ENCODE results near the gene CLCA2.

The CLCA2 gene

DNA sequence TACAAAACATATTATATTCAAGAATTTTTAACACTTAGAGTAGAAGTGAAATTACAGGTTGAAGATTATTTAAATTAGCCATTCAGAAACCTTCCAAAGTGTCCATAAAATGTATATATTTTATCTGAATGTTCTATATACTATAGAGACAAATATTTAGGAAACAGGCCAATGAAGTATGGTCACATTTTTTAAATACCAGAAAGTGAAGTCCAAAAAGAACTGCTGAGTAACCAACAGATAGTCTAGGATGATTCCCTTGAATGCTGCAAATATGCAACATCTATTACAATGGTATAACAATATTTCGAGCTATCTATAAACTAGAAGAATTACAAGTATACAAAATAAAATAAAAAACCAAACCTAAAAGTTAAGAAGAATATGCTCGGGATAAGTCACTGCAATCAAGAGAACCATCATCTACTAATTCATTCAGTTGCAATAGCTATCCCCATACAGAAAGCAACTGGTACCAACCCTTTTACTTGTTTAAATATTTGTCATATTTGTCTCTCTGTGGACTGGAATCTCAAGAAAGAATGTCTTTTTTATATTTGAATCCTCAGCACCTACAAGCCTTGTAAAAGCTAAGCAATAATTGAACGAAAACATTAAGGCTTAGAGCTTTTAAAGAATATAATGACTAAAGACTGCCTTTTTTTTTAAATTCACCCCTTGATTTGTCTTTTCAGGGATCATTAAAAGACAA is 35.9 kb upstream of the CLCA2 start:
- no peak overlapping the region for H3K4me3 ChIP-seq
- H3K27ac ChIP-seq: no peak overlapping the region
- DNase-seq (ENCODE audit: low read depth, low spot score): no peak
- no peak overlapping the region for H3K9ac ChIP-seq (ENCODE audit: insufficient read length)
- no peaks in the 10 kb centered on the region for H3K36me3 ChIP-seq (ENCODE audit: insufficient read depth, low read length)
- no peaks in the 10 kb centered on the region for H3K9me3 ChIP-seq (ENCODE audit: low read depth, low read length)
- TF ChIP-seq POLR2AphosphoS5 (IDR thresholded peaks at IDR 0.05; ENCODE audit: borderline replicate concordance, low read depth, low read length) (no peak), EZH2 (IDR thresholded peaks at IDR 0.05) (no peak), FOXP2 (optimal IDR thresholded peaks at IDR 0.05; ENCODE audit: control extremely low read depth, extremely low read length, insufficient read depth) (no peak)

GRCh38 chr1:86388777-86389176 is 35.2 kb upstream of the CLCA2 start:
- no peak overlapping the region for H3K4me3 ChIP-seq
- no peaks in the 10 kb centered on the region for H3K9me3 ChIP-seq (ENCODE audit: low read depth, low read length)
- no peak for DNase-seq (ENCODE audit: low read depth, low spot score)
- no peaks in the 10 kb centered on the region for H3K36me3 ChIP-seq (ENCODE audit: insufficient read depth, low read length)
- no peak overlapping the region for H3K27ac ChIP-seq
- no peak overlapping the region for H3K9ac ChIP-seq (ENCODE audit: insufficient read length)
- TF ChIP-seq POLR2AphosphoS5 (IDR thresholded peaks at IDR 0.05; ENCODE audit: borderline replicate concordance, low read depth, low read length) (no peak), FOXP2 (optimal IDR thresholded peaks at IDR 0.05; ENCODE audit: control extremely low read depth, extremely low read length, insufficient read depth) (no peak), EZH2 (IDR thresholded peaks at IDR 0.05) (no peak)

- Histone ChIP-seq H3K27ac (no peak overlapping the region), H3K9me3 (ENCODE audit: low read depth, low read length) (no peaks in the 10 kb centered on the region), H3K4me3 (no peak overlapping the region), H3K9ac (ENCODE audit: insufficient read length) (no peak overlapping the region), H3K36me3 (ENCODE audit: insufficient read depth, low read length) (no peaks in the 10 kb centered on the region)
- no peak for DNase-seq (ENCODE audit: low read depth, low spot score)
- TF ChIP-seq POLR2AphosphoS5 (IDR thresholded peaks at IDR 0.05; ENCODE audit: borderline replicate concordance, low read depth, low read length) (no peak), FOXP2 (optimal IDR thresholded peaks at IDR 0.05; ENCODE audit: control extremely low read depth, extremely low read length, insufficient read depth) (no peak), EZH2 (IDR thresholded peaks at IDR 0.05) (no peak)
Measured at GRCh38 chr1:86389307-86389706, 34.7 kb upstream of the CLCA2 start.

DNA sequence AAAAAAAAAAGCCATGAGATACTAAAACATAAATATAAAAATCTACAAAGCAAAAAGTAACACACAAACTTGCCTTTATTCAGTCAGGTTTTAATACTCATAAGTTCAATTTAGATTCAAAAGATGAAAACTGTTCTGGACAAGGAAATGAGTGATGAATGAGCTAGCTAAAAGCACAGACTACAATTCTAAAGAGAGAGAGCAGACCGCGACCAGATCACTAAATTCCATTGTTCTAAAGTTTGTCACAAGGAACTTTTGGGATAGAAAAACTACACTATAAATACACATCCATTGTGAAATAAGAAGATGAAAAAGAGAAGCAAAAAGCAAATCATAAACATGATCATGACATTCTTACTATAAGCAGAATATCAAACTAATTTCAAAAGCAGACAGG is 29.6 kb upstream of the CLCA2 start:
- no peaks in the 10 kb centered on the region for H3K36me3 ChIP-seq (ENCODE audit: insufficient read depth, low read length)
- TF ChIP-seq EZH2 (IDR thresholded peaks at IDR 0.05) (no peak), POLR2AphosphoS5 (IDR thresholded peaks at IDR 0.05; ENCODE audit: borderline replicate concordance, low read depth, low read length) (no peak), FOXP2 (optimal IDR thresholded peaks at IDR 0.05; ENCODE audit: control extremely low read depth, extremely low read length, insufficient read depth) (no peak)
- no peak overlapping the region for H3K4me3 ChIP-seq
- H3K9me3 ChIP-seq (ENCODE audit: low read depth, low read length): no peaks in the 10 kb centered on the region
- DNase-seq (ENCODE audit: low read depth, low spot score): no peak
- no peak overlapping the region for H3K27ac ChIP-seq
- H3K9ac ChIP-seq (ENCODE audit: insufficient read length): no peak overlapping the region

DNA sequence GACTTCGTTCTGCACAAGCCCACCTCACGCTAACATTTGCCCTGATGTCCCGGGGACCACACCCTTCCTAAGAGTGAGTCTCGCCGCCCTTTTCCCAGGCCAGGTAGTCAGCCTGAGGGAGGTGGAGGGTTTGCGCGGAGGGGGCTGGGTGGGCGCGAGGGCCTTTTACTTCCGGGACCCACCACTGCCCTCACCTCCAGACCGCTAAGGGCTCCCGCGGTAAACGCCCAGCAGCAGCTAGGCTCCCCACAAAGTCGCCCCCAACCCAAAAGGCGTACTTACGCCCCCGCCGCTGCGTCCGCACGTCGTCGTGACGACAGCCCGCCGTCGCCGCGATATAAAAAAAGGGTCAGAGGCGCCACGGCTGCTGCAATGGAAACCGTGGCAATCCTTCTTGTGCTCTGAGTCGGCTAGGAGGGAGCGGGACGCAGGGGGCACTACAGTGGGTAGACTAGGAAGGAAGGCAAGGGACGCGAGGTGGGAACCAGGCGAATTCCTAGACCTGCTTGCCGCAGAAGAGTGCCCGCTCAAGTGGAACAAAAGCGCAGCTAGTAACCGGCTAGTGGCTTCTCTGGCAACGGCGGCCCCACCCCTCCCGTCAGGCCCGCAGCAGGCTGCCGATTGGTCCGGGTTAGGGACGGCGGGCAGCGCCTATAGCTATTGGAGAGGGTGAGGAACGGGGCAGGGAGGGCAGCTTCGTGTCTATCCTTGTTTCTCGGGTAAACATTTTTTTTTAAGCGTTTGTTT is 28.0 kb upstream of the CLCA2 start, which contains the start of gene ODF2L:
Gene ODF2L, minus strand, starts transcription at position 573 of the 747 bp plus-strand sequence. CDS start 9,296 bp downstream, outside the sequence.
- no peaks in the 10 kb centered on the region for H3K9me3 ChIP-seq (ENCODE audit: low read depth, low read length)
- no peaks in the 10 kb centered on the region for H3K36me3 ChIP-seq (ENCODE audit: insufficient read depth, low read length)
- H3K4me3 ChIP-seq: peak within 1 kb of the TSS; percentile 99
- H3K9ac ChIP-seq (ENCODE audit: insufficient read length): peak within 1 kb of the TSS; percentile 81
- H3K27ac ChIP-seq: peak within 1 kb of the TSS; percentile 46; the same call in 1 of the 2 replicates
- DNase-seq (ENCODE audit: low read depth, low spot score): peak; percentile 18
- TF ChIP-seq POLR2AphosphoS5 (IDR thresholded peaks at IDR 0.05; ENCODE audit: borderline replicate concordance, low read depth, low read length) (peak; percentile 95), FOXP2 (optimal IDR thresholded peaks at IDR 0.05; ENCODE audit: control extremely low read depth, extremely low read length, insufficient read depth) (no peak)

DNA sequence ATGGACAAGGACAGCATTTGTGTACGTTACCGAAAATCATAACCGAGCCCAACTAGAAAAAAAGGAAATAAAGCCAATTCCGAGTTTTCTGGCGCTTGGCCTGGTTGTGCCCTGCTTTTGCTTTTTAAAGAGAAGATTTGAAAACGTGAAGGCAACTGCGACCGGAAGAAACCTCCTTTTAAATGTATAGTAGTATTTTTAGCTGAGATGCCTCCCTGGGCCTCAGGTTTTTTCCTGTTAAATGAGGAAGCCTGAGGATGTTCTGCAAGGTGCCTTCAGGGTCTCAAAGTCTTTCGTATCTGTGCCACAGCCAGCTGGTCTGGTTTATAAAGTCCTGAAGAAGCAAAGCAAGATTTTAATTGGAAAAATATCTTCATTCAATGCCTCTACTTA is 27.5 kb upstream of the CLCA2 start:
- Histone ChIP-seq H3K36me3 (ENCODE audit: insufficient read depth, low read length) (no peaks in the 10 kb centered on the region), H3K4me3 (peak overlapping the region; percentile 99), H3K9ac (ENCODE audit: insufficient read length) (peak overlapping the region; percentile 81), H3K9me3 (ENCODE audit: low read depth, low read length) (no peaks in the 10 kb centered on the region), H3K27ac (0 out of 2 replicates have a peak overlapping the region, but pooled peaks have one; percentile 25)
- DNase-seq (ENCODE audit: low read depth, low spot score): no peak
- TF ChIP-seq EZH2 (IDR thresholded peaks at IDR 0.05): no peak
- no peak for TF ChIP-seq FOXP2 (optimal IDR thresholded peaks at IDR 0.05; ENCODE audit: control extremely low read depth, extremely low read length, insufficient read depth)
- no peak for TF ChIP-seq POLR2AphosphoS5 (IDR thresholded peaks at IDR 0.05; ENCODE audit: borderline replicate concordance, low read depth, low read length)

DNA sequence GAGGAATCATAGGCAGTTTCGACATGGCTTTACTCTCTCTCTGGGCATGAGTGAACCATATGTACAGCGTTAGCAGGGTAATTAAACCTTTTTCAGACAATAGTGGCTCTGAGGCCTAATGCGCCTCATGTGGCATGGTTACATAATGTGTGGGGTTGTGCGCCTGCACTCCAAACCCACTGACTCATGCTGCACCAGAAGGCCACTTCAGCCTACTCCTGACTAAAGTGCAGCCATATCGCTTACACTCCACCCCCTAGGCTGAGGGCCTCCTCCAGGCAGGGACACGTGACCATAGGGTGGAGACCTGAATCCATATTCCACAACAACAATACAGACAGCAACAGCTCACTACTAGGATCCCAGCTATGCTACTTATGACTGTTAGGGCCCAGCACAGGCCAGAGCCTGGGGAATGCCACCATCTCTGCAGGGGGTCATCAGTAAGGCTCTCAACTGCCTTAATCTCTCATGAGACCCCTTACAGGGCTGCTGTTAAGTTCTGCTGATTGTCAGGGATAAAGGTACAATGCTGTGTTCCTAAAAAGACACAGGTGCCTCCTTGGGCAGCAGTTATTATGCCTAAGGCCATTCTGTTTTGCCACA is 14.5 kb upstream of the CLCA2 start:
- H3K36me3 ChIP-seq (ENCODE audit: insufficient read depth, low read length): no peaks in the 10 kb centered on the region

GRCh38 chr1:86410879-86411278 is 13.1 kb upstream of the CLCA2 start:
- TF ChIP-seq POLR2AphosphoS5 (IDR thresholded peaks at IDR 0.05; ENCODE audit: borderline replicate concordance, low read depth, low read length): no peak
- TF ChIP-seq EZH2 (IDR thresholded peaks at IDR 0.05): no peak
- TF ChIP-seq FOXP2 (optimal IDR thresholded peaks at IDR 0.05; ENCODE audit: control extremely low read depth, extremely low read length, insufficient read depth): no peak
- Histone ChIP-seq H3K4me3 (no peak overlapping the region), H3K9ac (ENCODE audit: insufficient read length) (no peak overlapping the region), H3K27ac (no peak overlapping the region), H3K9me3 (ENCODE audit: low read depth, low read length) (no peaks in the 10 kb centered on the region), H3K36me3 (ENCODE audit: insufficient read depth, low read length) (no peaks in the 10 kb centered on the region)
- DNase-seq (ENCODE audit: low read depth, low spot score): no peak

More for the DNA sequence above, 14.5 kb upstream of the CLCA2 start:
- Histone ChIP-seq H3K9ac (ENCODE audit: insufficient read length) (no peak overlapping the region), H3K27ac (no peak overlapping the region), H3K4me3 (no peak overlapping the region), H3K9me3 (ENCODE audit: low read depth, low read length) (no peaks in the 10 kb centered on the region)
- DNase-seq (ENCODE audit: low read depth, low spot score): no peak
- TF ChIP-seq FOXP2 (optimal IDR thresholded peaks at IDR 0.05; ENCODE audit: control extremely low read depth, extremely low read length, insufficient read depth) (no peak), EZH2 (IDR thresholded peaks at IDR 0.05) (no peak), POLR2AphosphoS5 (IDR thresholded peaks at IDR 0.05; ENCODE audit: borderline replicate concordance, low read depth, low read length) (no peak)

Data from SK-N-MC (cell line).